Ramos (cell line): ENCODE measurements around the gene CFAP99.

Experiments
- in situ Hi-C: fragments of 300-500 bp; cut with MboI; formaldehyde crosslinking; loops from one replicate; pipeline ENCODE4 v1.14.3; 2022; ENCODE audit warnings: low sequenced_read_pairs; ENCODE audit not compliant: unreplicated experiment

Gene CFAP99

GRCh38 chr4:2409381-2409783 is 9.4 kb upstream of the CFAP99 start:
- in situ Hi-C loops: no loop called here

GRCh38 chr4:2411786-2412510 is 6.8 kb upstream of the CFAP99 start:
- in situ Hi-C loops: no loop called here

GRCh38 chr4:2412534-2412884 is 6.2 kb upstream of the CFAP99 start:
- in situ Hi-C loops: no loop called here

GRCh38 chr4:2412885-2413716 is 5.7 kb upstream of the CFAP99 start:
- in situ Hi-C loops: no loop called here

GRCh38 chr4:2413821-2414610 is 4.7 kb upstream of the CFAP99 start:
- in situ Hi-C loops: no loop called here

- in situ Hi-C loops: no loop called here
Measured at GRCh38 chr4:2415213-2415612, 3.5 kb upstream of the CFAP99 start.

GRCh38 chr4:2415881-2416563 is 2.7 kb upstream of the CFAP99 start:
- in situ Hi-C loops: no loop called here

- in situ Hi-C loops: no loop called here
Measured at GRCh38 chr4:2416564-2417225, 2.1 kb upstream of the CFAP99 start.

- in situ Hi-C loops: no loop called here
Measured at GRCh38 chr4:2417226-2417764, 1.5 kb upstream of the CFAP99 start.

GRCh38 chr4:2417765-2418649 is 748 bp upstream of the CFAP99 start, which contains the start of gene ZFYVE28:
Gene ZFYVE28 (minus strand): TSS chr4:2418645. CDS start chr4:2418323, 322 bp downstream.
- in situ Hi-C loops: no loop called here

- in situ Hi-C loops: no loop called here
Measured at GRCh38 chr4:2419814-2420213, 1.1 kb downstream of the CFAP99 start.

- in situ Hi-C loops: no loop called here
Measured at GRCh38 chr4:2421928-2422327, 3.2 kb downstream of the CFAP99 start.

- in situ Hi-C loops: no loop called here
Measured at GRCh38 chr4:2423066-2423465, 4.3 kb downstream of the CFAP99 start.

- in situ Hi-C loops: no loop called here
Measured at GRCh38 chr4:2423695-2424094, 4.9 kb downstream of the CFAP99 start.

GRCh38 chr4:2424581-2424980 is 5.8 kb downstream of the CFAP99 start:
- in situ Hi-C loops: no loop called here

GRCh38 chr4:2425386-2426068 is 6.8 kb downstream of the CFAP99 start:
- in situ Hi-C loops: no loop called here

- in situ Hi-C loops: no loop called here
Measured at GRCh38 chr4:2426069-2426397, 7.3 kb downstream of the CFAP99 start.

GRCh38 chr4:2426711-2427275 is 8.0 kb downstream of the CFAP99 start:
- in situ Hi-C loops: no loop called here
